HPDE6-E6E7 (cell line): ENCODE data around the gene RNF40.
"Not testable (repeated sequence)": the region's sequence is repeated elsewhere in the genome, so short reads cannot be mapped to it uniquely, and the experiment has no call there.

Experiments used
- DNase-seq: peaks from one replicate; pipeline ENCODE4 v3.0.0; 2011; ENCODE audit warnings: missing footprints; ENCODE audit errors: extremely low spot score

Gene RNF40

DNA sequence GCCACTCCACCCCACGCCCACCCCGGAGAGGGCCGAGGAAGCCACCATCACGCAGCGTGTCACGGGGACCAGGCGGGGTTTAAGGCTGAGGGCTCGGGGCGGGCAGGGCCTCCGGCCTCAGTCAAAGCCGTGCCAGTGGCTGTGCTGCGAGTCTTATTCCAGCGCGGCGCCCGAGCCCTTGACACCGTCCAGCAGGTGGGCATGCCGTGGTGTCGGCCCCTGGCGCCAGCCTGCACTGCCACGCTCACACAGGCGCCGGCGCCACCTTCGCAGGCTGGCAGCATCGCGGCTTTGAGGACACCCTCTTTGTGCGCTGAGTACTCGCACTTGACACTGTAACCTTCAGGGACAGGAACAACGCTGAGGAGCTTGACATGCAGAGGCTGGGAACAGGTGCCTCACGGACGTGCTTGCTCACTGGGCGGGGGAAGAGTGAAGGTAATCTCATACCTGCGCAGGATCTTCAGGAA lies 58.9 kb downstream of the RNF40 start:
- no peak for DNase-seq

DNA sequence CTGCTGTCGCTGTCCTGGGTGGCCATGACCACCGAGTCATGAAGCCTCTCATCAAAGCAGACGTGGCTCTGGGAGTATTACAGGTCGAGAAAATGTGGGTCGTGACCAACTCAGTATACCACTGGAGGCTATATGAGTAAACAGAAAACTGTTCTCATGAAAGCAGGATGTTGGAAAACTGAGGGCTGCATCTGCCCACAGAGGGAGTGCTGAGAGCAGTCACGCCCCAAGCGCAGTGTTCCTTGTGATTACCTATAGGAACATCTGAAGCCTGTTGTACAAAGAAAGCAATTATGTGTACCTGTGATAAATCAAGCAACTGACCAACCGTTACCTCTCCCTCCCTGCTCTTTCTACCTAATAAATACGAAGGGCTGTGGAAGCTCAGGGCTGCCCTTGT lies 59.3 kb downstream of the RNF40 start:
- DNase-seq = not testable (repeated sequence)

DNA sequence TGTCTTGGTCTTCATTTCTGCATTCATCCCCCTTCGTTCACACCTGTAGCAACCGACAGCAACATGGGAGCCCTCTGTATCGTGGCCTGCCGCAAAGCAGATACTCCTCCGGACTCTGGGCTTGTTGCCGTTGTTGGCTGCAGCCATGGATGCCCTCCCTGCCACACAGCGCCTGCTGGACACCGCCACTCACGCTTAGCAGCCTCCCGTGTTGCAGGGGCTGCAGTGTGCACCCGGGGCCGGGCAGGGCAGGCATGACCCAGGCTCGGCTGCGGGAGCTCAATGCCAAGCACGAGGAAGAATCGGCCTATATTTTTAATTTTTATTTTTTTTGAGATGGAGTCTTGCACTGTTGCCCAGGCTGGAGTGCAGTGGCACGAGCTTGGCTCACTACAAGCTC lies 59.8 kb downstream of the RNF40 start:
- no peak for DNase-seq
